Smooth muscle cell (in vitro differentiated cells): ENCODE data around the gene NLRP4. TPM values are rescaled to one million over a fixed set of nuclear protein-coding genes. Genes with fewer than 3 reads are reported as not detected.

Experiments used
- DNase-seq: peaks from one replicate; lab custom pipeline; 2025; ENCODE audit not compliant: unreplicated experiment; lab: John Stamatoyannopoulos, UW
- H2AFZ ChIP-seq: fragments of 200-600 bp; sonication (generic); 2 replicates; pipeline ENCODE4 v1.6.0; 2016; ENCODE audit warnings: antibody characterized with exemption, low read depth, mild to moderate bottlenecking
- H3F3A ChIP-seq: fragments of 200-600 bp; sonication (generic); 2 replicates; pipeline ENCODE4 v1.6.0; 2017; ENCODE audit warnings: antibody characterized with exemption, low read depth
- H3K27ac ChIP-seq: fragments of 200-600 bp; sonication (generic); 2 replicates; pipeline ENCODE4 v1.5.1; 2016; ENCODE audit warnings: low read depth, mild to moderate bottlenecking
- H3K27me3 ChIP-seq: fragments of 200-600 bp; sonication (generic); 2 replicates; pipeline ENCODE4 v1.6.1; 2016; ENCODE audit warnings: low read depth, mild to moderate bottlenecking
- H3K36me3 ChIP-seq: fragments of 200-600 bp; sonication (generic); 2 replicates; pipeline ENCODE4 v1.5.1; 2016; ENCODE audit warnings: low read depth
- H3K4me1 ChIP-seq: fragments of 200-600 bp; sonication (generic); 2 replicates; pipeline ENCODE4 v1.5.1; 2016; ENCODE audit warnings: low read depth
- H3K4me2 ChIP-seq: fragments of 200-600 bp; sonication (generic); 2 replicates; pipeline ENCODE4 v1.6.0; 2016; ENCODE audit warnings: mild to moderate bottlenecking
- H3K4me3 ChIP-seq: fragments of 200-600 bp; sonication (generic); 2 replicates; pipeline ENCODE4 v1.5.1; 2016; ENCODE audit warnings: mild to moderate bottlenecking
- H3K79me2 ChIP-seq: fragments of 200-600 bp; sonication (generic); 2 replicates; pipeline ENCODE4 v1.6.0; 2016; ENCODE audit warnings: low read depth, mild to moderate bottlenecking
- H3K9ac ChIP-seq: fragments of 200-600 bp; sonication (generic); 2 replicates; pipeline ENCODE4 v1.6.0; 2016; ENCODE audit warnings: low read depth
- H3K9me3 ChIP-seq: fragments of 200-600 bp; sonication (generic); replicated peaks from 2 replicates; pipeline ENCODE4 v1.5.1; 2016; ENCODE audit warnings: low read depth
- H4K20me1 ChIP-seq: fragments of 200-600 bp; sonication (generic); 2 replicates; pipeline ENCODE4 v1.6.0; 2016; ENCODE audit warnings: low read depth
- CTCF ChIP-seq: fragments of 200-600 bp; sonication (generic); IDR thresholded peaks from 2 replicates; pipeline ENCODE4 v1.5.1; 2017; ENCODE audit warnings: borderline replicate concordance, mild to moderate bottlenecking, antibody characterized with exemption; ENCODE audit not compliant: insufficient read depth, poor library complexity, severe bottlenecking
- WGBS: methylation state at CpG from one replicate; pipeline ENCODE4 v1.1.7; 2016; ENCODE audit warnings: low lambda C conversion rate; 5-methylcytosine and 5-hydroxymethylcytosine counted together
- polyA plus RNA-seq: library from polyadenylated mRNA; unstranded; fragments of >200 nt; fragmentation: Nextera tagmentation; extraction: Ambion mirVana; gene quantifications from 2 replicates; pipeline ENCODE4 v1.2.1, GENCODE V29; 2016
- total RNA-seq: library from RNA; depleted of rRNA; stranded (reverse); fragments of >200 nt; gene quantifications from 2 replicates; pipeline ENCODE4 v1.2.3, GENCODE V29; 2014

Gene NLRP4
- total and polyA plus RNA-seq, 2 experiments from 2014 or later: not detected

- Histone ChIP-seq H3K36me3 (no peaks in the 10 kb centered on the region), H3F3A (no peaks in the 10 kb centered on the region), H3K4me3 (no peak overlapping the region), H4K20me1 (no peaks in the 10 kb centered on the region), H3K27me3 (no peaks in the 10 kb centered on the region), H3K4me2 (no peak overlapping the region), H3K27ac (no peak overlapping the region), H3K4me1 (no peaks in the 10 kb centered on the region), H3K9ac (no peak overlapping the region), H2AFZ (no peak overlapping the region), H3K9me3 (peaks cover 16% of the 10 kb centered on the region), H3K79me2 (no peaks in the 10 kb centered on the region)
- 80% methylated on average over 1 of the region's 1 CpG for WGBS
- no peak for TF ChIP-seq CTCF
- DNase-seq: no peak
These were observed 18.8 kb downstream of the NLRP4 start for GRCh38 chr19:55855160-55855559.

DNA sequence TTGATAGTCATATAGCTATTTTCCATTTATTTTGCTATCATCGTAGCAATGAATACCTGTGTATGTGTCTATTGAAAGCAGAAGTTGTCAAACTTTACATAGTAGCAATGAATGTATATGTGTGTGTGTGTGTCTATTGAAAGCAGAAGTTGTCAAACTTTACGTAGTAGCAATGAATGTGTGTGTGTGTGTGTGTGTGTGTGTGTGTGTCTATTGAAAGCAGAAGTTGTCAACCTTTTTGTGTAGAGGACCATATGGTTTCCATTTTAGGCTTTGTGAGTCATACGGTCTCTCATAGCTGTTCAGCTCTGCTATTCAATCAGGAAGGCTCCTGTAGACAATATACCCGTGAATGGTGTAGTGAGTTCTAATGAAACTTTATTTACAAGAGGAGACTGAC is 20.8 kb downstream of the NLRP4 start:
- Histone ChIP-seq H3K36me3 (no peaks in the 10 kb centered on the region), H3K4me3 (no peak overlapping the region), H3K9me3 (peaks cover 16% of the 10 kb centered on the region), H3K27me3 (no peaks in the 10 kb centered on the region), H3K79me2 (no peaks in the 10 kb centered on the region), H3K27ac (no peak overlapping the region), H2AFZ (no peak overlapping the region), H3K4me2 (no peak overlapping the region), H3F3A (no peaks in the 10 kb centered on the region), H3K9ac (no peak overlapping the region), H3K4me1 (no peaks in the 10 kb centered on the region), H4K20me1 (no peaks in the 10 kb centered on the region)
- WGBS: 77% methylated on average over 4 of the region's 4 CpGs
- no peak for DNase-seq
- no peak for TF ChIP-seq CTCF

DNA sequence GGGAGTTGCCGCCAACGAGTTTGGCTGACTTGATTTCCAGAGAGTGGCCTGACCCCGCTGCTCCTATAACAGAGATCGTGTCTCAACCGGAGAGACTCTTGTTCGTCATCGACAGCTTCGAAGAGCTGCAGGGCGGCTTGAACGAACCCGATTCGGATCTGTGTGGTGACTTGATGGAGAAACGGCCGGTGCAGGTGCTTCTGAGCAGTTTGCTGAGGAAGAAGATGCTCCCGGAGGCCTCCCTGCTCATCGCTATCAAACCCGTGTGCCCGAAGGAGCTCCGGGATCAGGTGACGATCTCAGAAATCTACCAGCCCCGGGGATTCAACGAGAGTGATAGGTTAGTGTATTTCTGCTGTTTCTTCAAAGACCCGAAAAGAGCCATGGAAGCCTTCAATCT is 21.6 kb downstream of the NLRP4 start:
- no peak overlapping the region for H3K4me2 ChIP-seq
- no peak for TF ChIP-seq CTCF
- WGBS: 81% methylated on average over 23 of the region's 23 CpGs

DNA sequence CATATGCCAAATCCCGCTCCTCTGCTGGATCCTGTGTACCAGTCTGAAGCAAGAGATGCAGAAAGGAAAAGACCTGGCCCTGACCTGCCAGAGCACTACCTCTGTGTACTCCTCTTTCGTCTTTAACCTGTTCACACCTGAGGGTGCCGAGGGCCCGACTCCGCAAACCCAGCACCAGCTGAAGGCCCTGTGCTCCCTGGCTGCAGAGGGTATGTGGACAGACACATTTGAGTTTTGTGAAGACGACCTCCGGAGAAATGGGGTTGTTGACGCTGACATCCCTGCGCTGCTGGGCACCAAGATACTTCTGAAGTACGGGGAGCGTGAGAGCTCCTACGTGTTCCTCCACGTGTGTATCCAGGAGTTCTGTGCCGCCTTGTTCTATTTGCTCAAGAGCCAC is 22.1 kb downstream of the NLRP4 start:
- no peak for TF ChIP-seq CTCF
- Histone ChIP-seq H3K79me2 (no peaks in the 10 kb centered on the region), H2AFZ (no peak overlapping the region), H3K27ac (no peak overlapping the region), H3K4me2 (no peak overlapping the region), H4K20me1 (no peaks in the 10 kb centered on the region), H3F3A (no peaks in the 10 kb centered on the region), H3K27me3 (no peaks in the 10 kb centered on the region), H3K36me3 (no peaks in the 10 kb centered on the region), H3K4me3 (no peak overlapping the region), H3K4me1 (no peaks in the 10 kb centered on the region), H3K9me3 (peaks cover 8% of the 10 kb centered on the region), H3K9ac (no peak overlapping the region)
- DNase-seq: no peak
- WGBS: 81% methylated on average over 14 of the region's 14 CpGs

More for the DNA sequence above, 21.6 kb downstream of the NLRP4 start:
- DNase-seq: no peak
- H3K4me1 ChIP-seq: no peaks in the 10 kb centered on the region
- no peaks in the 10 kb centered on the region for H3F3A ChIP-seq
- no peaks in the 10 kb centered on the region for H3K27me3 ChIP-seq
- no peaks in the 10 kb centered on the region for H4K20me1 ChIP-seq
- peaks cover 12% of the 10 kb centered on the region for H3K9me3 ChIP-seq
- H3K9ac ChIP-seq: no peak overlapping the region
- H3K79me2 ChIP-seq: no peaks in the 10 kb centered on the region
- H2AFZ ChIP-seq: no peak overlapping the region
- no peaks in the 10 kb centered on the region for H3K36me3 ChIP-seq
- H3K27ac ChIP-seq: no peak overlapping the region
- H3K4me3 ChIP-seq: no peak overlapping the region
